H9 (cell line): ENCODE results near the gene STK11. TPM values are rescaled to one million over a fixed set of nuclear protein-coding genes. Genes with fewer than 3 reads are reported as not detected.

Source experiments
- DNase-seq: peaks from one replicate; pipeline ENCODE4 v3.0.0-alpha.2; 2017
- H2AFZ ChIP-seq: one replicate; pipeline ENCODE4 v1.6.1; 2013; ENCODE audit warnings: mild to moderate bottlenecking, low read length, control low read depth, moderate library complexity
- H2AK5ac ChIP-seq: 2 replicates; pipeline ENCODE4 v1.6.1; 2013; ENCODE audit warnings: low read length, control low read depth, mixed read lengths; ENCODE audit not compliant: insufficient read length
- H2BK120ac ChIP-seq: one replicate; pipeline ENCODE4 v1.6.1; 2013; ENCODE audit warnings: low read depth, mild to moderate bottlenecking, low read length, control low read depth, inconsistent platforms; ENCODE audit not compliant: poor library complexity, severe bottlenecking
- H2BK12ac ChIP-seq: 2 replicates; pipeline ENCODE4 v1.6.1; 2013; ENCODE audit warnings: low read length, control low read depth, mixed read lengths, low read depth; ENCODE audit not compliant: insufficient read length
- H2BK15ac ChIP-seq: 2 replicates; pipeline ENCODE4 v1.6.1; 2013; ENCODE audit warnings: low read depth, low read length, control low read depth
- H2BK20ac ChIP-seq: one replicate; pipeline ENCODE4 v1.6.1; 2013; ENCODE audit warnings: low read depth, mild to moderate bottlenecking, low read length, control low read depth, inconsistent platforms; ENCODE audit not compliant: poor library complexity, severe bottlenecking
- H2BK5ac ChIP-seq: 2 replicates; pipeline ENCODE4 v1.6.1; 2013; ENCODE audit warnings: low read length, control low read depth, mixed read lengths; ENCODE audit not compliant: insufficient read length
- H3K14ac ChIP-seq: 2 replicates; pipeline ENCODE4 v1.6.1; 2013; ENCODE audit warnings: low read length, control low read depth; ENCODE audit not compliant: insufficient read depth
- H3K18ac ChIP-seq: 2 replicates; pipeline ENCODE4 v1.6.1; 2013; ENCODE audit warnings: low read depth, mild to moderate bottlenecking, mixed read lengths, low read length, control low read depth; ENCODE audit not compliant: insufficient read length
- H3K23ac ChIP-seq: 2 replicates; pipeline ENCODE4 v1.6.1; 2013; ENCODE audit warnings: low read length, control low read depth, mixed read lengths, low read depth; ENCODE audit not compliant: insufficient read length
- H3K23me2 ChIP-seq: 2 replicates; pipeline ENCODE4 v1.6.1; 2013; ENCODE audit warnings: low read depth, mild to moderate bottlenecking, mixed read lengths, low read length, control low read depth; ENCODE audit not compliant: insufficient read length, poor library complexity, severe bottlenecking
- H3K27ac ChIP-seq: 2 replicates; pipeline ENCODE4 v1.5.1; 2013; ENCODE audit warnings: low read length, control low read depth, mixed read lengths, low read depth; ENCODE audit not compliant: insufficient read length
- H3K27me3 ChIP-seq: 2 replicates; pipeline ENCODE4 v1.6.1; 2013; ENCODE audit warnings: low read length, control low read depth, inconsistent platforms; ENCODE audit not compliant: insufficient read depth
- H3K4ac ChIP-seq: 2 replicates; pipeline ENCODE4 v1.6.1; 2013; ENCODE audit warnings: low read depth, mild to moderate bottlenecking, control low read depth, inconsistent platforms, low read length, moderate library complexity
- H3K4me1 ChIP-seq: 2 replicates; pipeline ENCODE4 v1.6.1; 2013; ENCODE audit warnings: low read length, control low read depth, inconsistent platforms; ENCODE audit not compliant: insufficient read depth
- H3K4me2 ChIP-seq: 2 replicates; pipeline ENCODE4 v1.6.1; 2013; ENCODE audit warnings: low read length, control low read depth, mixed read lengths; ENCODE audit not compliant: insufficient read length, insufficient read depth
- H3K56ac ChIP-seq: 2 replicates; pipeline ENCODE4 v1.6.1; 2013; ENCODE audit warnings: low read depth, mild to moderate bottlenecking, mixed read lengths, low read length, control low read depth; ENCODE audit not compliant: insufficient read length
- H3K79me1 ChIP-seq: 2 replicates; pipeline ENCODE4 v1.6.1; 2013; ENCODE audit warnings: low read depth, mild to moderate bottlenecking, moderate library complexity, low read length, control low read depth, inconsistent platforms; ENCODE audit not compliant: insufficient read depth, poor library complexity, severe bottlenecking
- H3K79me2 ChIP-seq: 2 replicates; pipeline ENCODE4 v1.6.1; 2013; ENCODE audit warnings: low read length, control low read depth, inconsistent platforms; ENCODE audit not compliant: insufficient read depth
- H3K9ac ChIP-seq: 2 replicates; pipeline ENCODE4 v1.6.1; 2013; ENCODE audit warnings: low read length, control low read depth, mixed read lengths; ENCODE audit not compliant: insufficient read length; ENCODE audit errors: extremely low read depth
- H3K9me3 ChIP-seq: one replicate; pipeline ENCODE4 v1.6.1; 2013; ENCODE audit warnings: low read depth, low read length, inconsistent platforms; ENCODE audit not compliant: control insufficient read depth
- H3T11ph ChIP-seq: one replicate; pipeline ENCODE4 v1.6.1; 2013; ENCODE audit warnings: mild to moderate bottlenecking, low read length, control low read depth, inconsistent platforms
- H4K20me1 ChIP-seq: one replicate; pipeline ENCODE4 v1.6.1; 2013; ENCODE audit not compliant: control insufficient read depth, insufficient read length, insufficient read depth
- H4K5ac ChIP-seq: 2 replicates; pipeline ENCODE4 v1.6.1; 2013; ENCODE audit warnings: low read depth, mild to moderate bottlenecking, mixed read lengths, low read length, control low read depth; ENCODE audit not compliant: insufficient read length
- H4K8ac ChIP-seq: replicated peaks from 2 replicates; pipeline ENCODE4 v1.6.1; 2013; ENCODE audit warnings: low read length, control low read depth, mixed read lengths, low read depth; ENCODE audit not compliant: insufficient read length
- H4K91ac ChIP-seq: 2 replicates; pipeline ENCODE4 v1.6.1; 2013; ENCODE audit warnings: low read depth, mild to moderate bottlenecking, moderate library complexity, mixed read lengths, low read length, control low read depth; ENCODE audit not compliant: insufficient read length
- H3K27ac Mint-ChIP-seq, 3 experiments: 2 replicates in 2 of 3; 3 replicates in 1 of 3; pipeline ENCODE4 v1.8.0; 2020 to 2021; ENCODE audit warnings: mixed read lengths in 3 of 3, mild to moderate bottlenecking in 1 of 3, moderate library complexity in 1 of 3
- H3K27me3 Mint-ChIP-seq: 2 replicates; pipeline ENCODE4 v1.8.0; 2021; ENCODE audit warnings: low read depth, mild to moderate bottlenecking, moderate library complexity, mixed read lengths
- H3K36me3 Mint-ChIP-seq, 3 experiments: 2 replicates in 2 of 3; 3 replicates in 1 of 3; pipeline ENCODE4 v1.8.0; 2020 to 2021; ENCODE audit warnings: low read depth in 3 of 3, mixed read lengths in 3 of 3; ENCODE audit not compliant: insufficient read depth in 1 of 3
- H3K4me1 Mint-ChIP-seq, 2 experiments: 2 replicates each; pipeline ENCODE4 v1.8.0; 2020; ENCODE audit warnings: mixed read lengths in 2 of 2
- H3K4me3 Mint-ChIP-seq, 2 experiments: 2 replicates in 1 of 2; 3 replicates in 1 of 2; pipeline ENCODE4 v1.8.0; 2020 to 2021; ENCODE audit warnings: mild to moderate bottlenecking in 2 of 2, mixed read lengths in 2 of 2, moderate library complexity in 1 of 2
- H3K9me3 Mint-ChIP-seq, 2 experiments: 2 replicates in 1 of 2; 3 replicates in 1 of 2; pipeline ENCODE4 v1.8.0; 2020; ENCODE audit warnings: mild to moderate bottlenecking in 2 of 2, mixed read lengths in 2 of 2, moderate library complexity in 1 of 2
- CTCF ChIP-seq: fragments of 200-600 bp; sonication (generic); conservative IDR thresholded peaks from 3 replicates; pipeline ENCODE4 v1.8.0; 2021; ENCODE audit warnings: antibody characterized with exemption, mild to moderate bottlenecking
- WGBS: extraction: QIAGEN DNeasy Blood & Tissue Kit; methylation state at CpG from one replicate; pipeline ENCODE4 v1.1.7; 2013; ENCODE audit warnings: missing lambda C conversion rate, low lambda C conversion rate, mixed read lengths; ENCODE audit not compliant: insufficient read length; ENCODE audit errors: extremely low coverage; 5-methylcytosine and 5-hydroxymethylcytosine counted together
- total RNA-seq: library from RNA; stranded (reverse); gene quantifications from 2 replicates; pipeline ENCODE4 v1.2.1, GENCODE V29; 2021

The STK11 gene
- total RNA-seq, 1 experiment from 2014 or later, result 74.3 TPM

GRCh38 chr19:1263188-1263587 is 57.6 kb downstream of the STK11 start:
- H3K27me3 Mint-ChIP-seq, result peaks cover 9% of the 10 kb centered on the region
- no peak overlapping the region for H3K18ac ChIP-seq
- no peak overlapping the region for H3K4me2 ChIP-seq
- no peaks in the 10 kb centered on the region for H3K9me3 ChIP-seq
- H3K79me1 ChIP-seq, result no peaks in the 10 kb centered on the region
- H2AK5ac ChIP-seq, result no peak overlapping the region
- peak overlapping the region; percentile 31 to 53; a peak in 4 of 5 replicates for H3K4me3 Mint-ChIP-seq
- no peak overlapping the region for H2BK20ac ChIP-seq
- no peaks in the 10 kb centered on the region; a peak in 1 of 5 replicates for H3K9me3 Mint-ChIP-seq
- no peak overlapping the region for H4K8ac ChIP-seq
- H2BK12ac ChIP-seq, result no peak overlapping the region
- no CpG with 5 or more reads among the region's 5 CpGs for WGBS
- no peak overlapping the region for H2AFZ ChIP-seq
- H3K4me1 ChIP-seq, result peaks cover 4% of the 10 kb centered on the region; the same call in 1 of the 2 replicates
- peaks cover 57 to 62% of the 10 kb centered on the region in 2 experiments for H3K4me1 Mint-ChIP-seq
- TF ChIP-seq CTCF, result no peak
- H3K36me3 Mint-ChIP-seq, result peaks cover 0 to 20% (median 4%) of the 10 kb centered on the region in 3 experiments; a peak in 6 of 7 replicates
- H3K23me2 ChIP-seq, result peaks cover 27% of the 10 kb centered on the region
- no peak for DNase-seq
- H3K27ac ChIP-seq, result no peak overlapping the region
- no peak overlapping the region for H3K23ac ChIP-seq
- H2BK15ac ChIP-seq, result no peak overlapping the region
- no peak overlapping the region for H3K4ac ChIP-seq
- peak overlapping the region; percentile 21 to 75 (median 66); a peak in 3 of 7 replicates for H3K27ac Mint-ChIP-seq
- H3K9ac ChIP-seq, result no peak overlapping the region
- H3K27me3 ChIP-seq, result no peaks in the 10 kb centered on the region
- no peak overlapping the region for H2BK120ac ChIP-seq
- no peaks in the 10 kb centered on the region for H4K20me1 ChIP-seq
- no peak overlapping the region for H3T11ph ChIP-seq
- H4K5ac ChIP-seq, result no peak overlapping the region
- no peak overlapping the region for H3K56ac ChIP-seq
- H3K14ac ChIP-seq, result no peak overlapping the region
- no peak overlapping the region for H4K91ac ChIP-seq
- no peaks in the 10 kb centered on the region for H3K79me2 ChIP-seq
- no peak overlapping the region for H2BK5ac ChIP-seq
